ENCODE results near the gene HDAC9. TPM values are rescaled to one million over a fixed set of nuclear protein-coding genes. Genes with fewer than 3 reads are reported as not detected.

HDAC9 gene
- polyA plus RNA-seq, 3 donors, result 8.1 to 12.7 (median 9.5) TPM

GRCh38 chr7:18577096-18577771 is 81.7 kb downstream of the HDAC9 start:
- no peak for DNase-seq (ENCODE audit: low read depth in 3 of 3, low spot score in 2 of 3)

- DNase-seq (ENCODE audit: low read depth in 3 of 3, low spot score in 2 of 3), result no peak
These were observed 84.1 kb downstream of the HDAC9 start for GRCh38 chr7:18579698-18580097.

GRCh38 chr7:18580950-18581349 is 85.4 kb downstream of the HDAC9 start:
- DNase-seq (ENCODE audit: low read depth in 3 of 3, low spot score in 2 of 3), result no peak

GRCh38 chr7:18583305-18583704 is 87.8 kb downstream of the HDAC9 start:
- DNase-seq (ENCODE audit: low read depth in 3 of 3, low spot score in 2 of 3), result no peak

- no peak for DNase-seq (ENCODE audit: low read depth in 3 of 3, low spot score in 2 of 3)
These were observed 94.7 kb downstream of the HDAC9 start for GRCh38 chr7:18590241-18590640.

GRCh38 chr7:18590744-18591340 is 95.3 kb downstream of the HDAC9 start:
- peak in 1 of 3 donors; percentile 19 for DNase-seq (ENCODE audit: low read depth in 3 of 3, low spot score in 2 of 3)

GRCh38 chr7:18593602-18594279 is 98.2 kb downstream of the HDAC9 start:
- no peak for DNase-seq (ENCODE audit: low read depth in 3 of 3, low spot score in 2 of 3)

GRCh38 chr7:18597754-18598153 is 102.2 kb downstream of the HDAC9 start:
- DNase-seq (ENCODE audit: low read depth in 3 of 3, low spot score in 2 of 3), result no peak

- DNase-seq (ENCODE audit: low read depth in 3 of 3, low spot score in 2 of 3), result no peak
These were observed 111.5 kb downstream of the HDAC9 start for GRCh38 chr7:18607025-18607424.

GRCh38 chr7:18610331-18610948 is 114.9 kb downstream of the HDAC9 start:
- DNase-seq (ENCODE audit: low read depth in 3 of 3, low spot score in 2 of 3), result no peak

GRCh38 chr7:18614841-18615240 is 119.3 kb downstream of the HDAC9 start:
- no peak for DNase-seq (ENCODE audit: low read depth in 3 of 3, low spot score in 2 of 3)

- no peak for DNase-seq (ENCODE audit: low read depth in 3 of 3, low spot score in 2 of 3)
These were observed 123.8 kb downstream of the HDAC9 start for GRCh38 chr7:18619311-18619710.

- DNase-seq (ENCODE audit: low read depth in 3 of 3, low spot score in 2 of 3), result no peak
These were observed 127.8 kb downstream of the HDAC9 start for GRCh38 chr7:18623389-18623788.

- no peak for DNase-seq (ENCODE audit: low read depth in 3 of 3, low spot score in 2 of 3)
These were observed 128.9 kb downstream of the HDAC9 start for GRCh38 chr7:18624459-18624858.

- DNase-seq (ENCODE audit: low read depth in 3 of 3, low spot score in 2 of 3), result no peak
These were observed 130.5 kb downstream of the HDAC9 start for GRCh38 chr7:18626086-18626485.

- no peak for DNase-seq (ENCODE audit: low read depth in 3 of 3, low spot score in 2 of 3)
These were observed 131.2 kb downstream of the HDAC9 start for GRCh38 chr7:18626717-18627116.

- no peak for DNase-seq (ENCODE audit: low read depth in 3 of 3, low spot score in 2 of 3)
These were observed 142.0 kb downstream of the HDAC9 start for GRCh38 chr7:18637516-18637915.

- no peak for DNase-seq (ENCODE audit: low read depth in 3 of 3, low spot score in 2 of 3)
These were observed 143.3 kb downstream of the HDAC9 start for GRCh38 chr7:18638594-18639452.

GRCh38 chr7:18639711-18640110 is 144.2 kb downstream of the HDAC9 start:
- no peak for DNase-seq (ENCODE audit: low read depth in 3 of 3, low spot score in 2 of 3)

- no peak for DNase-seq (ENCODE audit: low read depth in 3 of 3, low spot score in 2 of 3)
These were observed 149.4 kb downstream of the HDAC9 start for GRCh38 chr7:18644981-18645380.

- no peak for DNase-seq (ENCODE audit: low read depth in 3 of 3, low spot score in 2 of 3)
These were observed 152.0 kb downstream of the HDAC9 start for GRCh38 chr7:18647582-18647981.
